Type B pancreatic cell (in vitro differentiated cells): ENCODE results near the gene HIVEP3. TPM values are rescaled to one million over a fixed set of nuclear protein-coding genes. Genes with fewer than 3 reads are reported as not detected.

Source experiments
- DNase-seq: peaks from one replicate; pipeline ENCODE4 v3.0.0; 2021; ENCODE audit warnings: mixed read lengths; ENCODE audit not compliant: unreplicated experiment; ENCODE audit errors: extremely low spot score
- H3K27ac Mint-ChIP-seq: 2 replicates; pipeline ENCODE4 v1.8.0; 2021; ENCODE audit warnings: mild to moderate bottlenecking, mixed read lengths
- H3K27me3 Mint-ChIP-seq: 2 replicates; pipeline ENCODE4 v1.8.0; 2021; ENCODE audit warnings: mixed read lengths
- H3K36me3 Mint-ChIP-seq: 2 replicates; pipeline ENCODE4 v1.8.0; 2021; ENCODE audit warnings: mixed read lengths
- H3K4me1 Mint-ChIP-seq: one replicate; pipeline ENCODE4 v1.8.0; 2021; ENCODE audit warnings: mixed read lengths; ENCODE audit not compliant: unreplicated experiment
- H3K4me3 Mint-ChIP-seq: 2 replicates; pipeline ENCODE4 v1.8.0; 2021; ENCODE audit warnings: mild to moderate bottlenecking, mixed read lengths
- H3K9me3 Mint-ChIP-seq: 2 replicates; pipeline ENCODE4 v1.8.0; 2021; ENCODE audit warnings: mixed read lengths
- total RNA-seq: library from RNA; stranded (reverse); gene quantifications from 2 replicates; pipeline ENCODE4 v1.2.1, GENCODE V29; 2021; ENCODE audit warnings: low replicate concordance
- TF ChIP-seq, protein P1 (sequence below): fragments of 200-600 bp; sonication (generic); conservative IDR thresholded peaks from 2 replicates; pipeline ENCODE4 v1.5.0; 2021; ENCODE audit warnings: antibody characterized with exemption, mild to moderate bottlenecking

HIVEP3 gene
- total RNA-seq, 1 donor from 2014 or later = 9.2 TPM

DNA sequence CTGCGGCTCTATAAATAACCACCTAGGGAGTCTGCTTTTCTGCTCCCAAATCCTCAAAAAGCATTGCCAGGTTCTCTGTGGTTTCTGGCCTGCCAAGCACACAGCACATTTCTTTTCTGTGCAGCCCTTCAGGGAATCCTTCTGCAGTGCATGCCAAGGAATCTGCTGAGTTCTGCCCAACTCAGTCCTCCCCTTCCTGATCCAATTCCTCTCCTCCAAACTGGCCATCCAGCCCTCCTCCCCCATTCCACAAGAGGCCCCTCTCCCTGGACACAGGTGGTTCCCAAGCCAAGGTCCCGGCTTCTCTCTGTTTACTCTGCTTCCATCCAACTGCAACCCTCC, 61.8 kb downstream of the HIVEP3 start:
- DNase-seq = no peak
- TF ChIP-seq, protein P1, sequence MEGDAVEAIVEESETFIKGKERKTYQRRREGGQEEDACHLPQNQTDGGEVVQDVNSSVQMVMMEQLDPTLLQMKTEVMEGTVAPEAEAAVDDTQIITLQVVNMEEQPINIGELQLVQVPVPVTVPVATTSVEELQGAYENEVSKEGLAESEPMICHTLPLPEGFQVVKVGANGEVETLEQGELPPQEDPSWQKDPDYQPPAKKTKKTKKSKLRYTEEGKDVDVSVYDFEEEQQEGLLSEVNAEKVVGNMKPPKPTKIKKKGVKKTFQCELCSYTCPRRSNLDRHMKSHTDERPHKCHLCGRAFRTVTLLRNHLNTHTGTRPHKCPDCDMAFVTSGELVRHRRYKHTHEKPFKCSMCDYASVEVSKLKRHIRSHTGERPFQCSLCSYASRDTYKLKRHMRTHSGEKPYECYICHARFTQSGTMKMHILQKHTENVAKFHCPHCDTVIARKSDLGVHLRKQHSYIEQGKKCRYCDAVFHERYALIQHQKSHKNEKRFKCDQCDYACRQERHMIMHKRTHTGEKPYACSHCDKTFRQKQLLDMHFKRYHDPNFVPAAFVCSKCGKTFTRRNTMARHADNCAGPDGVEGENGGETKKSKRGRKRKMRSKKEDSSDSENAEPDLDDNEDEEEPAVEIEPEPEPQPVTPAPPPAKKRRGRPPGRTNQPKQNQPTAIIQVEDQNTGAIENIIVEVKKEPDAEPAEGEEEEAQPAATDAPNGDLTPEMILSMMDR = no peak
- H3K4me1 Mint-ChIP-seq = peaks cover 19% of the 10 kb centered on the region
- no peak overlapping the region for H3K4me3 Mint-ChIP-seq
- peaks cover 8% of the 10 kb centered on the region for H3K36me3 Mint-ChIP-seq
- H3K27ac Mint-ChIP-seq = no peak overlapping the region
- peaks cover 18% of the 10 kb centered on the region for H3K27me3 Mint-ChIP-seq
- H3K9me3 Mint-ChIP-seq = peaks cover 5% of the 10 kb centered on the region

DNA sequence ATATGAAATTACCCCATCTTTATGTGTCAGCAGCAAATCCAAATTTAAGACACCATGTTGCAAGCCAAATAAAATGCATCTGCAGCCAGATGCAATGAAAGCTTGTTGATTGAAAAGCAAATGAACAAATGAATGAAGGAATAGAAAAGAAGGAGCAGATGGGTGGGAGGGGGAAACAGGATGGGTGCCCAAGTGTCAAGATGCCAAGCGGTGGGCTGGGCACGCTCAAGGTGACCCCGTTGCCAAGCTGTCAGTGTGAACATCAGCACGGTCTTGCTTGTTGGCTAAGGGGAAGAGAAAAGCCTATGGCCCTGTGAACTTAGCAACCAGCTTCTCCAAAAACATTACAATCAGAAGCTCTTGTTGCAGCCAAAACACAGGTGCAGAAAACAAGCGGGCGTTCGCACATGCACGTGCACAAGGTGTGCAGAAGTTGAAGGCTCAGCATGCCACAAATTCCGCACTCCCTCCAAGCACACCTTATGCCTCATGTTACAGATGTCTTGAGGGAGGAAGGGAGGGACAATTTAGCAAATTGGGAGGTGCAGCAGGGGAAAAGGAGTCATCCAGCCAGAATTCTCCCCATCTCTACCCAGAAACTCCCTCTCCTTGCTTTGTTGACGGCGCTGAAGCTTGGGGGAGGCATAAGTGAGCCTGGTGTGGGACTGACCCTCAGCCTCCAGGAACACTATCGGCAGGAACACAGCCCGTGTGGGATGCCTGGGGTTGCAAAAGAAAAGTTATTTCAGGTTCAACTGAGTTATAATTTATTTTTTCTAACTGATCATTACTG, 62.4 kb downstream of the HIVEP3 start:
- no peak for DNase-seq
- H3K27ac Mint-ChIP-seq = peak overlapping the region; percentile 30
- H3K4me3 Mint-ChIP-seq = no peak overlapping the region
- peaks cover 14% of the 10 kb centered on the region for H3K4me1 Mint-ChIP-seq
- peaks cover 14% of the 10 kb centered on the region for H3K27me3 Mint-ChIP-seq
- TF ChIP-seq, protein P1 = no peak
- H3K36me3 Mint-ChIP-seq = peaks cover 8% of the 10 kb centered on the region
- peaks cover 5% of the 10 kb centered on the region for H3K9me3 Mint-ChIP-seq

DNA sequence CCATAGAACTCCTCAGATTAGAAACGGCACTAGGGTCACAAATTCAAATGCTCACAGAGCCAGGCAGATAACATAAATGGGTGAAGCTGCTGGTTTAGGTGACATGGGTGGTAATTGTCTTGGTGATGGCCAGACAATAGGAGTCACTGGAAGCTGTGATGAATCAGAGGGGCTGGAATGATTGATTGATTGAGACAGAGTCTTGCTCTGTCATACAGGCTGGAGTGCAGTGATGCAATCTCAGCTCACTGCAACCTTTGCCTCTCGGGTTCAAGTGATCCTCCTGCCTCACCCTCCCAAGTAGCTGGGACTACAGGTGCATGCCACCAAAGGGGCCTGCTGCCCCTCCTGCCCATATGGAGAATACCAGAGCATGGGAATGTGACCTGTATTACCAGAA, 63.0 kb downstream of the HIVEP3 start:
- Mint-ChIP-seq H3K4me1 (peaks cover 14% of the 10 kb centered on the region), H3K36me3 (peaks cover 8% of the 10 kb centered on the region), H3K27ac (peak overlapping the region; percentile 30), H3K27me3 (peaks cover 16% of the 10 kb centered on the region), H3K9me3 (peaks cover 5% of the 10 kb centered on the region), H3K4me3 (peak overlapping the region; percentile 12)
- no peak for DNase-seq
- TF ChIP-seq, protein P1 = no peak

DNA sequence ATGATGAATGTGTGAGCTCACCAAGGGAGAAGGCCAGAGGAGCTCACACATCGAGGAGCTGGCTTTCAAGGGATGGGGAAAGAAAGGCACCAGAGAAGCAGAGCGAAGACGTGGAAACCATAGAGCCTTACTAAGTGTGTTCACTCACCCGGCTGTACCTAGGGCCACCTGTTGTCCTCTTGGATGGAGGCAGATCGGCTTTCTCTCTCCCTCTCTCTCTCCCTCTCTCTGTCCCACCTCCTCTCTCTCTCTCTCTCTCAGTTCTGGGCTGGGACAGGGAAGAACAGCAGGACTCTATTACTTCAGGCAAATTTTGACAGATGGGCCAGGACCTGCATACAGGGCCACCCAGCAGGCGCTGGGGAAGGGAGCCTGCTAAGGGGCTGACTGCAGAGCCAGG, 64.8 kb downstream of the HIVEP3 start:
- H3K36me3 Mint-ChIP-seq = peaks cover 8% of the 10 kb centered on the region
- H3K9me3 Mint-ChIP-seq = peaks cover 5% of the 10 kb centered on the region
- peaks cover 17% of the 10 kb centered on the region for H3K27me3 Mint-ChIP-seq
- peaks cover 14% of the 10 kb centered on the region for H3K4me1 Mint-ChIP-seq
- no peak overlapping the region for H3K27ac Mint-ChIP-seq
- DNase-seq = no peak
- H3K4me3 Mint-ChIP-seq = no peak overlapping the region
- TF ChIP-seq, protein P1 = no peak

DNA sequence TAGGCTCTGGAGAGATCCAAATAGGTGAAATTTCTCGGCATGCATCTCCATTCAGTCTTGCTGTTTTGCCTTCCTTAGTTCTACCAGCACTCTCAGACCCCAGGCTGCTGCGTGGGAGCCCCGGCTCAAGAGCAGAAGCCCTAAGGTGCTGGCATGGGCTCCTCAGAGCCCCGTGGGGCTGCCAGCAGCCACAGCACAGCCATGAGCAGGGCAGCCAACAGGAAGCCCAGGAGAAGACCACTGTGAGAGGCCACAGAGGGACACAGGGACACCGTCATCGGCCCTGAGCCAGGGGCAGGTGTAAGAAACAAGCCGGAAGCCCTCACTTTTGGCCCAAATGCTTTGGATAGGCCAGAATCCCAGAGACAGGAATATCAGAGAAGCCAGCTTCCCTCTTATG, 66.6 kb downstream of the HIVEP3 start:
- H3K4me1 Mint-ChIP-seq = peaks cover 10% of the 10 kb centered on the region
- peaks cover 8% of the 10 kb centered on the region for H3K36me3 Mint-ChIP-seq
- H3K4me3 Mint-ChIP-seq = no peak overlapping the region
- DNase-seq = no peak
- peaks cover 5% of the 10 kb centered on the region for H3K9me3 Mint-ChIP-seq
- no peak overlapping the region for H3K27ac Mint-ChIP-seq
- TF ChIP-seq, protein P1 = no peak
- peaks cover 20% of the 10 kb centered on the region for H3K27me3 Mint-ChIP-seq
